Panc1 (cell line): ENCODE measurements around the gene CTXND1. TPM values are rescaled to one million over a fixed set of nuclear protein-coding genes. Genes with fewer than 3 reads are reported as not detected.

ENCODE experiments used
- ATAC-seq: fragments of 200-7000 bp; cut with Tn5 transposase; 2 replicates; pipeline ENCODE4 v1.9.1; 2020; ENCODE audit warnings: mild to moderate bottlenecking, moderate library complexity
- BruUV-seq: library from RNA; stranded (reverse); fragments of 400-500 nt; replicated peaks from 2 replicates; lab custom pipeline; 2021; lab: Mats Ljungman, UMichigan
- CTCF ChIA-PET: fragments of 300-600 bp; sonication (Branson Sonifier 250); formaldehyde crosslinking; loops from one replicate; lab custom pipeline; 2022; ENCODE audit warnings: antibody characterized with exemption; lab: Charles Lee
- POLR2A ChIA-PET: fragments of 300-600 bp; sonication (Branson Sonifier 250); formaldehyde crosslinking; loops from one replicate; lab custom pipeline; 2022; ENCODE audit warnings: antibody characterized with exemption; lab: Charles Lee
- DNase-seq: peaks from one replicate; pipeline ENCODE4 v3.0.0-alpha.2; 2010; ENCODE audit warnings: low read depth, low spot score
- H3K27ac ChIP-seq: 2 replicates; pipeline ENCODE4 v1.5.1; 2011; ENCODE audit warnings: mild to moderate bottlenecking, low read length, inconsistent platforms
- H3K27me3 ChIP-seq: fragments of 200-500 bp; sonication (Bioruptor generic); 2 replicates; pipeline ENCODE4 v1.6.0; 2014; ENCODE audit warnings: low read length, inconsistent platforms; ENCODE audit not compliant: control insufficient read depth, insufficient read depth
- H3K36me3 ChIP-seq: fragments of 200-500 bp; sonication (Bioruptor generic); 2 replicates; pipeline ENCODE4 v1.5.1; 2014; ENCODE audit warnings: inconsistent platforms, mild to moderate bottlenecking, low read length, moderate library complexity; ENCODE audit not compliant: control insufficient read depth, insufficient read depth
- H3K4me1 ChIP-seq: 2 replicates; pipeline ENCODE4 v1.5.1; 2011; ENCODE audit warnings: inconsistent platforms, mild to moderate bottlenecking, low read length, moderate library complexity; ENCODE audit not compliant: control insufficient read depth, insufficient read depth
- H3K4me3 ChIP-seq, 2 experiments: 2 replicates each; pipeline ENCODE4 v1.5.1; 2011 to 2012; ENCODE audit warnings: low read depth in 2 of 2, low read length in 2 of 2, mild to moderate bottlenecking in 2 of 2, inconsistent platforms in 1 of 2, moderate library complexity in 1 of 2
- H3K9me3 ChIP-seq: fragments of 200-500 bp; sonication (Bioruptor generic); 2 replicates; pipeline ENCODE4 v1.5.1; 2014; ENCODE audit warnings: low read depth, mild to moderate bottlenecking, inconsistent platforms, low read length, moderate library complexity; ENCODE audit not compliant: control insufficient read depth, insufficient read depth
- CTCF ChIP-seq: fragments of 450-650 bp; IDR thresholded peaks from 2 replicates; pipeline ENCODE4 v1.5.1; 2017; ENCODE audit warnings: mild to moderate bottlenecking
- POLR2AphosphoS5 ChIP-seq: IDR thresholded peaks from 2 replicates; pipeline ENCODE4 v1.6.1; 2012; ENCODE audit warnings: mild to moderate bottlenecking, low read depth, low read length, moderate library complexity
- REST ChIP-seq, 2 experiments: IDR thresholded peaks; 2 replicates each; pipeline ENCODE4 v1.6.1; 2011 to 2012; ENCODE audit warnings: low read depth in 2 of 2, control low read depth in 1 of 2, low read length in 1 of 2, mild to moderate bottlenecking in 1 of 2, moderate library complexity in 1 of 2; ENCODE audit not compliant: insufficient read depth in 1 of 2
- SIN3A ChIP-seq: IDR thresholded peaks from 2 replicates; pipeline ENCODE4 v1.6.1; 2012; ENCODE audit warnings: low read depth, mild to moderate bottlenecking, low read length, moderate library complexity, borderline replicate concordance; ENCODE audit not compliant: insufficient read depth
- TCF7L2 ChIP-seq: IDR thresholded peaks from 2 replicates; pipeline ENCODE4 v1.6.1; 2011; ENCODE audit warnings: mild to moderate bottlenecking, low read depth, low read length, inconsistent platforms
- in situ Hi-C: cut with HindIII; loops from 2 replicates; pipeline ENCODE4 v1.10.0; 2016; ENCODE audit warnings: low sequenced_read_pairs, low pct_unique_long_range_greater_than_20kb
- intact Hi-C: fragments of 100-400 bp; cut with micrococcal nuclease; formaldehyde crosslinking; loops from one replicate; pipeline ENCODE4 v1.10.0; 2022; ENCODE audit not compliant: unreplicated experiment
- total RNA-seq: library from RNA; stranded (reverse); gene quantifications from one replicate; pipeline ENCODE4 v1.2.1, GENCODE V29; 2021; ENCODE audit not compliant: unreplicated experiment

CTXND1 gene
- total RNA-seq, 1 experiment from 2014 or later, result not detected

- peaks cover 32% of the 10 kb centered on the region for H3K27me3 ChIP-seq
- ATAC-seq, result no peak
- TF ChIP-seq POLR2AphosphoS5 (no peak), TCF7L2 (no peak), SIN3A (no peak), REST (IDR thresholded peaks at IDR 0.05; ENCODE audit: insufficient read depth in 1 of 2, low read depth in 2 of 2, low read length in 1 of 2) (no peak), CTCF (no peak)
- POLR2A ChIA-PET, result no interaction called here
- intact Hi-C loops (no loop called here), in situ Hi-C loops (no loop called here)
- H3K36me3 ChIP-seq, result no peaks in the 10 kb centered on the region
- DNase-seq, result no peak
- peaks cover 3% of the 10 kb centered on the region for H3K4me1 ChIP-seq
- BruUV-seq, result no TSS peak
- no peak overlapping the region for H3K27ac ChIP-seq
- no peak overlapping the region for H3K4me3 ChIP-seq
- CTCF ChIA-PET, result no interaction called here
- no peaks in the 10 kb centered on the region for H3K9me3 ChIP-seq
Observed at GRCh38 chr15:80247320-80247719, 4.7 kb downstream of the CTXND1 start.

- H3K4me3 ChIP-seq, result no peak overlapping the region
- no peaks in the 10 kb centered on the region for H3K36me3 ChIP-seq
- no peaks in the 10 kb centered on the region for H3K9me3 ChIP-seq
- in situ Hi-C loops, result no loop called here
- BruUV-seq, result no TSS peak
- no peaks in the 10 kb centered on the region for H3K4me1 ChIP-seq
- TF ChIP-seq CTCF (no peak), TCF7L2 (no peak), REST (IDR thresholded peaks at IDR 0.05; ENCODE audit: insufficient read depth in 1 of 2, low read depth in 2 of 2, low read length in 1 of 2) (no peak), POLR2AphosphoS5 (no peak), SIN3A (no peak)
- DNase-seq (no peak), ATAC-seq (no peak)
- H3K27ac ChIP-seq, result no peak overlapping the region
- POLR2A ChIA-PET, result no interaction called here
- CTCF ChIA-PET, result no interaction called here
- peaks cover 29% of the 10 kb centered on the region for H3K27me3 ChIP-seq
- intact Hi-C loops, result no loop called here
Observed at GRCh38 chr15:80246425-80246894, 5.6 kb downstream of the CTXND1 start.
